Astrocyte of the cerebellum (primary cell): ENCODE measurements around the gene SRSF5.
A peak's percentile ranks its signal among the peaks of the same experiment; 100 is the strongest.
"Not testable (repeated sequence)": the region's sequence is repeated elsewhere in the genome, so short reads cannot be mapped to it uniquely, and the experiment has no call there.

Experiments
- DNase-seq: peaks from one replicate; pipeline ENCODE4 v3.0.0-alpha.2; 2011; ENCODE audit warnings: low read depth
- H3K4me3 ChIP-seq: 2 replicates; pipeline ENCODE4 v1.5.1; 2011; ENCODE audit warnings: mild to moderate bottlenecking, low read depth, low read length, moderate library complexity
- CTCF ChIP-seq: IDR thresholded peaks from 2 replicates; pipeline ENCODE4 v1.5.1; 2012; ENCODE audit warnings: low read length, low read depth, moderate library complexity, mild to moderate bottlenecking; ENCODE audit errors: missing control alignments
- in situ Hi-C: cut with HindIII; loops from 2 replicates; pipeline ENCODE4 v1.10.0; 2017; ENCODE audit warnings: low sequenced_read_pairs

The SRSF5 gene

GRCh38 chr14:69812711-69813110, 45.8 kb downstream of the SRSF5 start:
- no peak for DNase-seq
- no peak overlapping the region for H3K4me3 ChIP-seq
- TF ChIP-seq CTCF, result no peak
- in situ Hi-C loops, result loop anchor here (25.0 kb wide), 1 partner anchor 225 kb away; no protein-coding TSS in a partner anchor

- DNase-seq, H3K4me3 ChIP-seq: not testable (repeated sequence)
- in situ Hi-C loops, result loop anchor here (25.0 kb wide), 1 partner anchor 224 kb away; no protein-coding TSS in a partner anchor
Measured at GRCh38 chr14:69813346-69813745, 46.4 kb downstream of the SRSF5 start.

- DNase-seq, result no peak
- in situ Hi-C loops, result loop anchor here (25.0 kb wide), 1 partner anchor 223 kb away; no protein-coding TSS in a partner anchor
- no peak for TF ChIP-seq CTCF
- H3K4me3 ChIP-seq, result no peak overlapping the region
Measured at GRCh38 chr14:69814397-69814796, 47.5 kb downstream of the SRSF5 start.

- DNase-seq, result no peak
- TF ChIP-seq CTCF, result no peak
- in situ Hi-C loops, result loop anchor here (25.0 kb wide), 1 partner anchor 222 kb away; no protein-coding TSS in a partner anchor
Measured at GRCh38 chr14:69815556-69815955, 48.6 kb downstream of the SRSF5 start.

GRCh38 chr14:69816216-69816615, 49.3 kb downstream of the SRSF5 start:
- H3K4me3 ChIP-seq, result no peak overlapping the region
- TF ChIP-seq CTCF, result no peak
- in situ Hi-C loops, result loop anchor here (25.0 kb wide), 1 partner anchor 221 kb away; no protein-coding TSS in a partner anchor
- no peak for DNase-seq

More at GRCh38 chr14:69815556-69815955, 48.6 kb downstream of the SRSF5 start:
- no peak overlapping the region for H3K4me3 ChIP-seq

- DNase-seq, result peak; percentile 46
- TF ChIP-seq CTCF, result peak; percentile 79
- in situ Hi-C loops, result loop anchor here (25.0 kb wide), 1 partner anchor 219 kb away; no protein-coding TSS in a partner anchor
- H3K4me3 ChIP-seq, result no peak overlapping the region
Measured at GRCh38 chr14:69818758-69819191, 51.8 kb downstream of the SRSF5 start.

GRCh38 chr14:69819607-69820006, 52.7 kb downstream of the SRSF5 start:
- in situ Hi-C loops, result loop anchor here (25.0 kb wide), 1 partner anchor 218 kb away; no protein-coding TSS in a partner anchor
- TF ChIP-seq CTCF, result no peak
- no peak overlapping the region for H3K4me3 ChIP-seq
- DNase-seq, result no peak
